ENCODE data around the gene FRMD4A. TPM values are rescaled to one million over a fixed set of nuclear protein-coding genes. Genes with fewer than 3 reads are reported as not detected.
A peak's percentile ranks its signal among the peaks of the same experiment; 100 is the strongest.
"Not testable (repeated sequence)": the region's sequence is repeated elsewhere in the genome, so short reads cannot be mapped to it uniquely, and the experiment has no call there.

Gene FRMD4A
- total and polyA plus RNA-seq, 12 donors = 17.4 to 43.4 (median 30.3) TPM

GRCh38 chr10:14244147-14244546 lies 86.6 kb downstream of the FRMD4A start:
- DNase-seq = no peak
- Histone ChIP-seq H3K27ac (no peak overlapping the region), H3K9me3 (no peaks in the 10 kb centered on the region), H3K36me3 (no peaks in the 10 kb centered on the region), H3K4me3 (no peak overlapping the region), H3K27me3 (peaks cover 0 to 25% (median 19%) of the 10 kb centered on the region in 7 donors), H3K4me1 (peaks cover 0 to 9% (median 0%) of the 10 kb centered on the region in 9 donors)
- intact Hi-C loops (cut with DNase I) = no loop called here
- WGBS, 2 donors = 46% methylated on average over 3 of the region's 3 CpGs
- no peak for ATAC-seq
- TF ChIP-seq, protein P1, sequence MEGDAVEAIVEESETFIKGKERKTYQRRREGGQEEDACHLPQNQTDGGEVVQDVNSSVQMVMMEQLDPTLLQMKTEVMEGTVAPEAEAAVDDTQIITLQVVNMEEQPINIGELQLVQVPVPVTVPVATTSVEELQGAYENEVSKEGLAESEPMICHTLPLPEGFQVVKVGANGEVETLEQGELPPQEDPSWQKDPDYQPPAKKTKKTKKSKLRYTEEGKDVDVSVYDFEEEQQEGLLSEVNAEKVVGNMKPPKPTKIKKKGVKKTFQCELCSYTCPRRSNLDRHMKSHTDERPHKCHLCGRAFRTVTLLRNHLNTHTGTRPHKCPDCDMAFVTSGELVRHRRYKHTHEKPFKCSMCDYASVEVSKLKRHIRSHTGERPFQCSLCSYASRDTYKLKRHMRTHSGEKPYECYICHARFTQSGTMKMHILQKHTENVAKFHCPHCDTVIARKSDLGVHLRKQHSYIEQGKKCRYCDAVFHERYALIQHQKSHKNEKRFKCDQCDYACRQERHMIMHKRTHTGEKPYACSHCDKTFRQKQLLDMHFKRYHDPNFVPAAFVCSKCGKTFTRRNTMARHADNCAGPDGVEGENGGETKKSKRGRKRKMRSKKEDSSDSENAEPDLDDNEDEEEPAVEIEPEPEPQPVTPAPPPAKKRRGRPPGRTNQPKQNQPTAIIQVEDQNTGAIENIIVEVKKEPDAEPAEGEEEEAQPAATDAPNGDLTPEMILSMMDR (IDR thresholded peaks at IDR 0.05) = no peak

- DNase-seq (no peak), ATAC-seq (no peak)
- TF ChIP-seq, protein P1 (IDR thresholded peaks at IDR 0.05) = no peak
- peaks cover 0 to 5% (median 0%) of the 10 kb centered on the region in 11 donors for H3K9me3 ChIP-seq
- H3K27ac ChIP-seq = no peak overlapping the region
- H3K36me3 ChIP-seq = no peaks in the 10 kb centered on the region
- 90% methylated on average over 6 of the region's 6 CpGs for WGBS, 2 donors
- intact Hi-C loops (cut with DNase I) = no loop called here
- H3K4me3 ChIP-seq = no peak overlapping the region
- peaks cover 0 to 25% (median 21%) of the 10 kb centered on the region in 7 donors for H3K27me3 ChIP-seq
- peaks cover 0 to 9% (median 0%) of the 10 kb centered on the region in 9 donors for H3K4me1 ChIP-seq
Measured at GRCh38 chr10:14243221-14243620, 87.5 kb downstream of the FRMD4A start.

GRCh38 chr10:14241196-14241595 lies 89.5 kb downstream of the FRMD4A start:
- DNase-seq = no peak
- intact Hi-C loops (cut with DNase I) = no loop called here
- H3K36me3 ChIP-seq = no peaks in the 10 kb centered on the region
- H3K27ac ChIP-seq = no peak overlapping the region
- peaks cover 0 to 5% (median 0%) of the 10 kb centered on the region in 11 donors for H3K9me3 ChIP-seq
- no peaks in the 10 kb centered on the region for H3K4me1 ChIP-seq
- no peak overlapping the region for H3K4me3 ChIP-seq
- TF ChIP-seq, protein P1 (IDR thresholded peaks at IDR 0.05) = no peak
- 78 to 88% methylated on average over 1 of the region's 1 CpG for WGBS, 2 donors
- ATAC-seq = no peak
- peaks cover 0 to 31% (median 22%) of the 10 kb centered on the region in 7 donors for H3K27me3 ChIP-seq

DNA sequence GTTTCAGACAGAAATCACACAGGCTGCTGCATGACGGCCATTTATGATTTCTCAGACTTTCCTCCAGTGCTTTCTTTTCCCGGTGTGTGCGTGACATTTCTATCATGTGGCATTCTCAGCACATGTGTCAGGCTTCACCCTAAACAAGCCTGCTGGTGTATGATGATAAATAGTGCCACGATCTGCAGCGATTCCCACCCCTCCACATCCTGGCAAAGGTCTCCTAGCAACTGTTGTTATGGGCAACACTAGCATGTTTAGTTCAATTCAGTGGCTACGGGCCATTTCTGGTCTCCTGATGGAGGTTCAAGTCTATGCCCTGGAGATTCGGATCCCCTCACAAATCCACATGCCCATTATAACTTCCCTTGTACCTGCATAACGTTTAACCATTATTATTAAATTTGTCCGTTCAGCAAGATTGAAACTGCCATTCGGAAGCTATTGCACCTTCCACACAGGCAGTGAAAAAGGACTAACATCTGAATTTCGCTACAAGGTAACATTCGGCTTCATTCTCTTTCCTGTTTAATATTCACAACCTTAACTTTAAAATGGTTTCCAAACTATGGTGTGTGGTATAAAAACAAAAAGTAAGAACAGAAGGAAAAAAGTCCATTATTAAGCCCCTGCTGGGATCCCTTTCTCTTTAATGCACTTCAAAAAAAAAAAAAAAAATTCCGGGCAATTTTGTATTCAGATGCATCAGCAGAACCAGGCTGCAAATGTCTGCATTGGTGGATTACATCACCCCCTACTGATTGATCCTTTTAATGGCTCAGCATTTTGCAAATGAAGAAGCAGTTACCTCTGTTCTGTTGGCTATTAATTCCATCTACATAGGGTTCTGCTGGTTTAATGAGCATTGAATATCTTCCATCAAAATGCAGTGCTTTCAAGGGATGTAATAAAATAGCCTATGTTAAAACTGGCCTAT lies 90.2 kb downstream of the FRMD4A start:
- Histone ChIP-seq H3K27ac (no peak overlapping the region), H3K9me3 (peaks cover 0 to 5% (median 0%) of the 10 kb centered on the region in 11 donors), H3K36me3 (no peaks in the 10 kb centered on the region), H3K27me3 (peaks cover 0 to 35% (median 22%) of the 10 kb centered on the region in 7 donors), H3K4me1 (no peaks in the 10 kb centered on the region), H3K4me3 (no peak overlapping the region)
- no peak for ATAC-seq
- intact Hi-C loops (cut with DNase I) = no loop called here
- TF ChIP-seq, protein P1 (IDR thresholded peaks at IDR 0.05) = peak in 1 of 9 donors; percentile 21
- 47 to 48% methylated on average over 13 of the region's 13 CpGs for WGBS, 2 donors
- no peak for DNase-seq

GRCh38 chr10:14238659-14239058 lies 92.1 kb downstream of the FRMD4A start:
- 93 to 96% methylated on average over 3 of the region's 3 CpGs for WGBS, 2 donors
- intact Hi-C loops (cut with DNase I) = not testable (repeated sequence)
- peaks cover 0 to 35% (median 24%) of the 10 kb centered on the region in 7 donors for H3K27me3 ChIP-seq

More at GRCh38 chr10:14238659-14239058, 92.1 kb downstream of the FRMD4A start:
- H3K4me1 ChIP-seq, ATAC-seq, DNase-seq, H3K9me3 ChIP-seq, H3K27ac ChIP-seq, H3K36me3 ChIP-seq, H3K4me3 ChIP-seq: not testable (repeated sequence)

Measured in heart right ventricle (tissue), 16 donors.